Measurements from ENCODE around the gene GAMT.

Gene GAMT

DNA sequence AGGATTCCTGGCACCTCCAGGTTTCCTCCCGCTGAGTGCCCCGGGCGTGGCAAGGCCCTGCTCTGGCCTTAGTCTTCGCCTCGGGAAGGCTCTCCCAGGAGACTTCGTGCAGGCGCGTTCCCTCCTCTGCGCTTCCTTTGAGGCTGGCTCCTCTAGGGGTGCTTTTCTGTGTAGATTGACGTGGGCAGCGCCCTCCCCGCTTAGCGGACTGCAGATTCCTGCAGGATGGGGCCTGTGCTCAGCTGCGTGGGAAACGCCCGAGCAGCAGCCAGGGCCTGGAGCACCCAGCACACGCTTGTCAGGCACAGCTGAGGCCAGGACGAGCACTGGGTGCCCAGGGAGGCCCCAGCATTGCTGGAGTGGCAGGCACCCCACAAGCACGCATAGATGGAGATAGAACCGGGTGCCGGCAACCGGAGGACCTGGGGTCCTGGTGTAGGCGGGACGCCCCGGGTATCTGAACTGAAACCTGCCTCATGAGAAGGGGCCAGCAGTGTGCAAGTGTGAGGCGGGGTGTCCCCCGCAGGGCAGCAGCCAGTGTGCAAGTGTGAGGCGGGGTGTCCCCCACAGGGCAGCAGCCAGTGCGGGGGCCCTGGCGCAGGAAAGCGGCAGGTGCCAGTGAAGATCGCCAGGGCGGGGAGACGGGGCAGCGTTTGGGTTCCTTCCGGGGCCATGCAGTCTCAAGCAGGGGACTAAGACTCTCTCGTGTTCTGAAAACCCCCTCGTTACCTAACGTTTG lies 14.2 kb downstream of the GAMT start:
- FAIRE-seq: no peak
- no peak for DNase-seq (ENCODE audit: low spot score)

DNA sequence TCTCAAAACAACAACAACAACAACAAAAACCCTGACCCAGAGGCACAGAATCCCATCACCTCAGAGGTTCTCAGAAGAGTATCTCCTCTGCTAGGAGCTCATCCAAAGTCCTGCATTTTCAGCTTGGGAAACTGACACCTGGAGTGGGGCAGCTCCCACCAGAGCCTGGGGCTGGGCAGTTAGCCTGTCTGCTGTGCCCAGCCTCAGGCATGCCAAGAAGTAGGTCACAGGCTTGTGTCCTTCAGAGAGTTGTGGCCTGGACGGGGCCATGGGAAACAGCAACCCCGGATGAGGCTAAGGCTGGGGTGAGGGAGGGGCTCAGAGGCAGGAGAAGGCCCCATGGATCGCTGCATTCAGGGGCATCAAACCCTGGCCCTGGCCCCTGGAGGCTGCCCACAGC lies 15.5 kb downstream of the GAMT start:
- FAIRE-seq: no peak
- no peak for DNase-seq (ENCODE audit: low spot score)

DNA sequence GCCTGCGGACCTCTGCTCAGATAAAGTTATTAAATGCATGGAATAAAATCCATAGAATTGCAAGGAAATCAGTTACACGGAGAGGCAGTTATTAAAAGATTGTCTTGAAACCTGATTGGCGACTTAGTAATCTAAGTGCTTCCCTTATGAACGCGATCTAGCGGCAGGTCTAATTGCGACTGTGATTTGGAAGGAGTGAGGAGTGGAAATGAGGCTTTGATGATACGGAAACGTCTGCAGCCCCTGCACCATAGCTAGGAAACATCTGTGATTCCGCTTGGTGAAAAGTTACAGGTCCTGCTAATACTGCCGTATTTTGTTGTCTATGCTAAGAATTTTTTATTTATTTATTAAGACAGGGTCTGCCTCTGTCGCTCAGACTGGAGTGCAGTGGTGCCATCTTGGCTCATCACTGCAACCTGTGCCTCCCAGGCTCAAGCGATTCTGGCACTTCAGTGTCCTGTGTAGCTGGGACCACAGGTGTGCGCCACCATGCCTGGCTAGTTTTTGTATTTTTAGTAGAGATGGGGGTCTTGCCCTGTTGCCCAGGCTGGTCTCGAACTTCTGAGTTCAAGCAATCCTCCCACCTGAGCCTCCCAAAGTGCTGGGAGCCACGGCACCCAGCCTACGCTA lies 16.7 kb downstream of the GAMT start:
- no peak for FAIRE-seq
- DNase-seq (ENCODE audit: low spot score): no peak

DNA sequence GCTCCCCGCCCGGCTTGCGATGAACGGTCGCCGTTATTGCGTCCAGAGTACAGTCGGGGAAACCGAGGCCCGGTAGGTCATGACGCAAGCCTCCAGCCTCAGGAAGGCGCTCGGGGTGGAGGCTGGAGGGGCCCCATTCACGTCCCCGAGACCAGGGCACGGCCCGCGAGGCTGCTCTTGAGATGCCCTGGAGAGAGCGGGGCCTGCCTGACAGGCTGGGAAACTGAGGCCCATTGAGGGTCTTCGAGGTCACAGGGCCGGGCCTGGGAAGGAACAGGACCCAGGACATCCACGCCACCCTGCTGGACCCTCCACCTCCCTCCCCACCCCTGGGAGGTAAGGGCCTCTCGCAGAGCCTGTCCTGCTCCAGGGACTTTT lies 17.3 kb downstream of the GAMT start:
- DNase-seq (ENCODE audit: low spot score) (no peak), FAIRE-seq (no peak)

DNA sequence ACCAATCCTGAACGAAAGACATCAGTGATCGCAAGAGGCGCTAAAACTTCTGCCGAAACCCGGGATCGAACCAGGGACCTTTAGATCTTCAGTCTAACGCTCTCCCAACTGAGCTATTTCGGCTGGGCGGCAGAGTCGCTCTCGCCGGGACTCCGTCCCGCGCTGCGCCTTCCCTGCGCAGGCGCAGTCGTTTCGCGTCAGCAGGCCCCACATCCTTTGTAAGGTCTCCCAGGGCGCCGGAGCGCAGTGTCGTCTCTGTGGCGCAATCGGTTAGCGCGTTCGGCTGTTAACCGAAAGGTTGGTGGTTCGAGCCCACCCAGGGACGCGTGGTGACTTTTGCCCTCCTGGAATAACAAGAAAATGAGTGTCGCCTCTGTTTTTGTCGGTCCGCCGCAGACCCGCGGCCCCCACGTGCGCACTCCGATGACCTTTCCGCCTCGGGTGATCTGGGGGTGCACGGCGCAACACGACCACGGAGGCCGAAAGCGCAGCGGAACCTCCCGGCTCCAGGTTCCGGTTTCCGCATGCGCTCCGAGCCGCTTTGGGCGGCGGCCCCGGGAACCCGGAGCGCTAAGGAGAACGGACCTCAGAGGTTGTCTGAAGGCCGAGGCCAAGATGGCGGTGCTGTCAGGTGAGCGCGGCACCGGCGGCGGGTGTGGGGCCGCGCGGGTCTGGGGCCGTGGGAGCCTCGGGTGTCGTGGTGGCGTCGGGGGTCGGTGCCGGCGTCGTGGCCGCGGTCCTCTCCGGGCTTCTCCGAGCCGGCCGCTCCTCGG lies 17.8 kb downstream of the GAMT start, which contains the start of gene NDUFS7:
Gene NDUFS7, plus strand, starts transcription at position 596 of the 773 bp plus-strand sequence. Its CDS starts 20 bp downstream, at position 616.
- peak; percentile 72 for DNase-seq (ENCODE audit: low spot score)
- FAIRE-seq: no peak

DNA sequence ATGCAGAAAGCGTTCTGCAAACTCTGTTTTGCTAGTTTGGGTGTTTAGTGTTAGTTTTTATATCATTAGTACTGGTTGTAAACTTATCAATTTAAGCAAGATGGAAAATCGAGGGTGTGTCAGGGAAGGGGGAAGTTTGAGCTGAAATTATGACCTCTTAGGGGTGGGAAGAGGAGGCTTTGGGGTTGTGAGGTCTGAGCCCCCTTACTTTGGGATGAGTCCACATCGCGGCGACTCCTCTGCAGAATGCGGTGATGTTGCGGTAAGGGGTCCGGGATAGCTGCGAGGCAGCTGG lies 18.4 kb downstream of the GAMT start:
- DNase-seq (ENCODE audit: low spot score) (no peak), FAIRE-seq (no peak)

DNA sequence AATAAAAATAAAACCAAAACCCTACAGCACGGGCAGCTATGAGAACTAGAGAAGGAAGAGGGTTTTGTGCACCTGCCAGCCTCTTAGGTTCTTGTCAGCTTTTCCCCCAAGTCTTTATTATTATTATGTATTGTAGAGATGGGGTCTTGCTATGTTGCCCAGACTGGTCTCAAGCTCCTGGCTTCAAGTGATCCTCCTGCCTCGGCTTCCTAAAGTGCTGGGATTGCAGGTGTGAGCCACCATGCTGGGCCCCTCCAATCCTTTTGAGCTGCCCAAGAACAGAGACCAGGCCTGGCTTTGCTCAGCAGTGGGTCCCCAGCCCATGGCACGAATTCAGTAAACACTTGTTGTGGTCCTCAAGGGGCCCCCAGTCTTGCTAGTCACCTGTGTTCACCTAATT lies 19.1 kb downstream of the GAMT start:
- DNase-seq (ENCODE audit: low spot score): no peak
- FAIRE-seq: no peak

DNA sequence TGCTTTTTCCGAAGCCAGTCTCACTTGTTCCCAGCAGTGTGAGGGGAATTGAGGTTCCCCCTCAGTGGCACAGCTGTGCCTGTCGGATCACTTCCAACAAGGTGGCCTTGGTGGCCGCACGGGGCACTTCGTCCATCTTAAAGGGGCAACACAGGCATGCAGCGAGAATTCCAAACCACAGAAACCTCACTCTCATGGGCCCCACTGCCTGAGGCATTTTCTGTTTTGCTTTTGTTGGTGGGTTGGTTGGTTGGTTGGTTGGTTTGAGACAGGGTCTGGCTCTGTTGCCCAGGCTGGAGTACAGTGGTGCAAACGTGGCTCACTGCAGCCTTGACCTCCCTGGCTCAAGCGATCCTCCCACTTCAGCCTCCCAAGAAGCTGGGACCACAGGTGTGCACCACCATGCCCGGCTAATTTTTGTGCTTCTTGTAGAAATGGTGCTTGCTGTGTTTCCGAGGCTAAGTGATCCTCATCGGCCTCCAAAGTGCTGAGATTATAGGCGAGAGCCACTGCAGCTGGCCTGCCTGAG lies 21.3 kb downstream of the GAMT start:
- no peak for FAIRE-seq
- DNase-seq (ENCODE audit: low spot score): no peak

DNA sequence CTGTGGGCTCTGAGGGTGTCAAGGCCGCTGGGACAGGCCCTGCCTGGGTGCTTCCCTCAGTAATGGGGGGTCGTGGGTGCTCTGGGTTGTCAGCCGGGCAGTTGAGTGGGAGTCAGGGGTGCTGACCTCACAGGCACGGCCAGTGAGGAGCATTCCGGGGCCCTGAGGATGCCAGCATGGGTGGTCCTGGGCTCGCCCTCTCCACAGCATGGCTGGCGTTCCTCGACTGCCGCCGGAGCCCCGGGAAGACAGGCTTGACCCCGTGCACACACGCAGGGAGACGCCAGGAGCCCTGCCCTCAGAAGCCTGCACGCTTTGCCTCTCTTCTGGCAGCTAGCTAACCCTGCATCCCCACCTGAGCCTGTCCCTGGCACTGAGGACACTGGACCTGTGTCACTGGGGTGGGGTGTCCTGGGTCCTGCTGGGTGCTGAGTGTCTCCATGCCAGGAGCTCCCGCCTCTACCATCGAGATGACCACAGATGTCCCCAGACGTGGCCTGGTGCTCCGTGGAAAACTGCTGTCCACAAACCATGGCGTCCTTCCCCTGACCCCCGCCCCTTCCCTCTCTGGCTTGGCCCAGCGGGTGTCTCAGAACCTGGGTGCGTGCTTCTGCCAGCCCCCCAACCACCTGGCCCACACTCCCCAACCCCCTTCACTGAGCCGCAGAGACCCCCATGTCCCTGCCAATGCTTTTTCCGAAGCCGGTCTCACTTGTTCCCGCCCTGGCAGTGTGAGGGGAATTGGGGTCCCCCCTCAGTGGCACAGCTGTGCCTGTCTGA lies 22.0 kb downstream of the GAMT start:
- no peak for FAIRE-seq
- DNase-seq (ENCODE audit: low spot score): no peak

DNA sequence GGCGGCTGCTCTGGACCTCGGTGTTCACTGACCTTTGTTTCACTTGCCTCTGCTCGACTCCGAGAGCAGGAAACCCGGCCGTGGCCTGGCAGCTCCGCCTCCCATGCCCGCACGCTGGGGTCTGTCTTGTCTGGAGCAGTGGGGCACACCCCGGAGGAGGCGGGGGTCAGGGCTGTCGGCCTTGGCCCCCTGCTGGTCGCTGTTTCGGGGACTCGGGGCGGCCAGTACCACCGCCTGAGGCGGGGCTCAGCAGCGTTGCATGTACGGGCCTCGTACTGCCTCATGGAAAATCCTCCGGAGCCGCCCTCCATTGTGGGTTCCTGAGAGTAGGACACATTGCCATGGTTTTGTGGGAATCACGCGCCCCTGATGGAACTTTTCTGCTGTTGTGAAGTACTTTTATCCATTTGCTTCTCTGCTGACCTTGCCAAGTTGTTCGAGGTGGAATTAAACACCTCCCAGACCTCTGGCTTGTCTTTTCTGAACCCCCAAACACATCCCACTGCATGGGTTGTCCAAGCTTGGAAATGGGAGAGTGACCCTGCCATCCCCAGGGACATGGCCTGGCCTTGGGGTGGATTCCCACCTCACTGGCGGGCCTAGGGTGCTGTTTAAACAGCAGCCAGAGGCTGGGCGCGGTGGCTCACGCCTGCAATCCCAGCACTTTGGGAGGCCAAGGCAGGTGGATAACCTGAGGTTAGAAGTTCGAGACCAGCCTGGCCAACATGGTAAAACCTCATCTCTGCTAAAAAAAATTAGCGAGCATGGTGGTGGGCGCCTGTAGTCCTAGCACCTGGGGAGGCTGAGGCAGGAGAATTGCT lies 23.2 kb downstream of the GAMT start:
- DNase-seq (ENCODE audit: low spot score) (no peak), FAIRE-seq (no peak)

DNA sequence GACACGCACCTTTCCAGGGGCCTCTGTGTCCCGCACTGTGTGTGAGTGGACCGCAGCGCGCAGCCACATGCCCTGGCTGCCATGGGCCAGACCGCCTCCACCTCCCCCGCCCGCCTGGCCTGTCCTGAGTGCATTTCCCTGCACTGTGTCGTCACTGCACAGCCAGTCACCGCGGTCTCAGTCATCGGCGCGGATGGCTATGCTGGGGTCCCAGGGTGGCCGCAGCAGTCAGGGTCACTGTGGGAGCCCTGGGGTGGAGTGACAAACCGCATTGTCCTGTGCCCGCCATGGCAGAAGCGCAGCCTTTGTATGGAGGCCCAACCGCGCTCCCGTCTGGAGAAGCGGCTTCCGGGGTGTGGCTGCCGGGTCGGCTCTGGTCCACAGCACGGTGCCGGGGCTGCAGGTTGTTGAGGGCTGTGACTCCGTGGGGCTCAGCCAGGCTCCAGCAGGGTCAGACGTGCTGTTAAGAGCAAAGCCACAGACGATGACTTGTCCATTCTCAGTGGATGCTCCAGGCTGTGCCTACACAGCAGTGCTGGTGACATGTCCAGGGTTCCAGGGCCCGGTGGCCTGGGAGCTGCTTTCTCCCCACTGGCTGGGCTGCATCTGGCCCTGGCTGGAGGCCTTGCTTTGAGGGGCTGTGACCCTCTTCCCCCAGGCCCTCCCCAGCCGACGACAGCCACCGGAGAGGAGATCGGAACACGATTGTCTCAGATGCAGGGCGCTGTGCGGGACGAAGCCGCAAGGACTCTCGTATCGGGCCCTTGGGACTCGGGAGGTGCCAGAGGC lies 24.0 kb downstream of the GAMT start:
- DNase-seq (ENCODE audit: low spot score): no peak
- no peak for FAIRE-seq

DNA sequence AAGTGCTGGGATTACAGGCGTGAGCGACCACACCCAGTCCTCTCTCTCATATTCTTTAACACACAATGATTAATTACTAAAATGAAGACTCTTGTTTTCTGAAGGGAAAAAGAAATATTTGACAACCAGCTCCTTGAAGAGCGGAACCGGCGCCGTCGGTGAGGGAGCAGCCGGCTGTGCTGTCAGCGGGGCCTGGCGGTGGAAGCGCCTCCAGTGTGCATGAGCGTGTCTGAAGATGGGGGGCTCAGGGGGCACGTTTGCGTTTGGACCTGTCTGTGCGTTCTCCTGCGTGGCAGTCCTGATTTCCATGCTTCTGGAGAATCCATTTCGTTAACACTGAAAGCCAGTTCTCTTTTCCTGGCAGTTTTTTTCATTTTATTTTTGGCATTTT lies 24.9 kb downstream of the GAMT start:
- no peak for DNase-seq (ENCODE audit: low spot score)
- FAIRE-seq: no peak

DNA sequence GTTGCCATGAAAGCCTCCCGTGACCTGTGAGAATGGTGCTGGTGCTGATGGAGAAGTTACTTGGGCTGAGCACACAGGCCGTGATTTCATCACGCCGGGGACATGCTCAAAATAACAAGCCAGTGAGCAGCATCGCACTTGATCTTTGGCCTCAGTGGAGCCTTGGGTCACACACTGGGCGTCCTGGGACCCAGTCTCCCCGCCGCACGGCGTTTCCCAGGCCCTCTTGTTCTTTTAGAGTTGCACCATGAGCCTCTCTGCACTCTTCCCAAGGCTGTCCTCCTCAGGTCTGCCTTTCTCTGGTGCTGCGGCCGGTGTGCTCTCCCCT lies 27.1 kb downstream of the GAMT start:
- DNase-seq (ENCODE audit: low spot score): no peak
- no peak for FAIRE-seq

DNA sequence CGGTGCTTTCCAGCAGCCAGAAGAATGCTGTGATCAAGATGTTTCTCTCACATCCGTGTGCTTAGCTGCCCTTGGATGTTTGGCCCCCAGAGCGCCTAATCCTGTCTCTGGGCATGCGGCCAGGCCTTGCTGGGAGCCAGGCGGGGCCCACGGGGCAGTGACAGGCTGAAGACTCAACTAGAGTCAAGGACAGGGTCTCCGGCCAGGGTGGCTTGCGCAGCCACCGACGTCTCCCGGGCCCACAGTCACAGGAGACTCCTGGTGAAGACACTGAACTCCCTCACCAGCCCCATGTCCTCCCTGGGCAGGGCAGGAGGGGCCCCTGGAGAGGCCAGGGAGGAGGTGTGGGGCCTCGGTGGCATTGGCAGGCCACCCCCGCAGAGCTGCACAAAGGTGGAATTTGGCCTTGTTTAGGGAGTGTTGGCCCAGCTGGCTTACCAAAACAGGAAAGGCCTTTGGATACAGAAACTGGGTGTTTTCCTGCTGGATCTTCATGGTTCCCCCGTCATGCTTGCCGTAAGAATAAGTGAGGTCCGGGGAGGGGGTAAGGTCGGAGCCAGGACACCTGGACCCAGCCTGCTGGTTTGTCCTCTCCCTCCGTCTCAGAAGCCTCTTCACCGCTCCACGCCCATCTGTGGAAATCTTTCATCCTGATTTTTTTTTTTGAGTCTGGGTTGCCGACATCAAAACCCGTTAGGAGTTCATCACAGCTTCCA lies 27.6 kb downstream of the GAMT start:
- FAIRE-seq: no peak

DNA sequence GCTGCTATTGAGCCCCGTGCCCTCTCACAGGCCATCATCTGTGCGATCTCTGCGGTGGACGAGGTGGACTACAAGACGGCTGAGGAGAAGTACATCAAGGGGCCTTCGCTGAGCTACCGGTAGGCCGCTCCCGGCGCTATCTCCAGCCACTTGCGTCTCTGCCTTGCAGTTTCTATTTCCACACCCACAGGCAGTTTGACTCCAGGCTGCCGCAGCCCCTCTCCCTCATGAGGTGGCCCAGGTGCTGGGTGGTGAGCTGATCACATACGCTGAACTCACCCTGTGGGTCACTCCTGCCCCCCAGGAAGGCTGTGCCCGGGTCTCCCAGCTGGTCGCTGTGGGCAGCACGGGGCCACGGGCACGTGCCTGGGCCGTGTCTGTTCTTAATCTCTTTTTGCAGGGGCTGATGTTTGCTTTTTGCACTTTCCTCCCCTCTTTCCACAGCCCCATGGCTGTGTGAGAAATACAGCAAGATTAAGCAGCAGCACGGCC lies 28.3 kb downstream of the GAMT start:
- no peak for FAIRE-seq
- DNase-seq (ENCODE audit: low spot score): no peak

More for the DNA sequence above, 27.6 kb downstream of the GAMT start:
- DNase-seq (ENCODE audit: low spot score): no peak

DNA sequence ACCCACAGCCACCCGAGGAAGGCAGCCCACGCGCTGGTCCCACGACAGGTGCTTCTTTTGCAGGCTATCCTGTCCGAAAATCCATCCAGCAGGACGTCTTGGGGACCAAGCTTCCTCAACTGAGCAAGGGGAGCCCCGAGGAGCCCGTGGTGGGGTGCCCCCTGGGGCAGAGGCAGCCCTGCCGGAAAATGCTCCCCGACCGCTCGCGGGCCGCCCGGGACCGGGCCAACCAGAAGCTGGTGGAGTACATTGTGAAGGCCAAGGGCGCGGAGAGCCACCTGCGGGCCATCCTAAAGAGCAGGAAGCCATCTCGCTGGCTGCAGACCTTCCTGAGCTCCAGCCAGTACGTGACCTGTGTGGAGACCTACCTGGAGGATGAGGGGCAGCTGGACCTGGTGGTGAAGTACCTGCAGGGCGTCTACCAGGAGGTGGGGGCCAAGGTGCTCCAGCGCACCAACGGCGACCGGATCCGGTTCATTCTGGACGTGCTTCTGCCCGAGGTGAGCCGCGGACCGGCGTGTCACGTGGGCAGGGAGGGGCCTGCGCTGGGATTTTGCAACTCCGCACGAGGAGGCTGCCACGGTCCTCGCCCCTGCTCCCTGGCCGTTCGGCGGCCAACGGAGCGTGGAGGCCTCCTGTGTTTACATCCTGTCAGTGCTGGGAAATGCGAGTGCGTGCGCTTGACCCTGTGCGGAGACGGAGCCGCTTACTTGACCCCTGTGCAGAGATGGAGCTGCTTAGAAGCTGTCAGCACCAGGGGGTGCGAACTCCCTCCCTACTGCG lies 30.6 kb downstream of the GAMT start:
- no peak for FAIRE-seq
- DNase-seq (ENCODE audit: low spot score): no peak

DNA sequence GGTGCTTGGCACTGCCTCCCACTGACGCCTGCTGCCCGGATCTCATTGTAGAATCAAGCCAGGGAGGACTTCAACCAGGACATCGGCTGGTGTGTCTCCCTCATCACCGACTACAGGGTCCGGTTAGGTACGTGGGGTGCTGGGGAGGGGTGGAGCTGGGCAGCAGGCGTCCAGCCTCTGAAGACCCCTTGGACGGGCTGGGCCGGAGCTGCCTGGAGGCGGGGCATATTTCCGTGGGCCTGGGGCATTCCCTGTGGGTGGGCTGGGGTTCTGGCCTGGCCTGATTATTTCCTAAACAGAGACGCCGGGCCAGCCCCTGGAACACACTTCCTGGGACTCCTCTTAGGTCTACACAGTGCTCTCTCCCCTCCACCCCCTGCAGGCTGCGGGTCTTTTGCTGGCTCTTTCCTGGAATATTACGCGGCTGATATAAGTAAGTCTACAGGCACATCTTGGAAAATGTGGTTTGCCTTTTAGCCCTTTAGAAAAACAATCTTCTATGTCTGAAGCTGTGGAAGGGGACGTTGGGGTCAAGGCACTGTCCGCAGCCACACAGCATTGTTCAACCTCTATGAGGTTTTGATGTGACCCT lies 32.0 kb downstream of the GAMT start:
- FAIRE-seq: no peak
- no peak for DNase-seq (ENCODE audit: low spot score)

Measured in urothelium cell line (cell line).